ENCODE measurements around the gene CLMP.

GRCh38 chr11:123083623-123084029 is 111.4 kb downstream of the CLMP start:
- TF ChIP-seq CTCF (IDR thresholded peaks at IDR 0.05; ENCODE audit: poor library complexity, severe bottlenecking), result no peak
- no peak for TF ChIP-seq SMC3 (conservative IDR thresholded peaks at IDR 0.05; ENCODE audit: poor library complexity)
- no peak for TF ChIP-seq MXI1 (conservative IDR thresholded peaks at IDR 0.05; ENCODE audit: poor library complexity, severe bottlenecking)
- no peak for TF ChIP-seq EP300 (conservative IDR thresholded peaks at IDR 0.05; ENCODE audit: poor library complexity, severe bottlenecking)
- TF ChIP-seq RAD21 (conservative IDR thresholded peaks at IDR 0.05), result no peak
- TF ChIP-seq TAF1 (IDR thresholded peaks at IDR 0.05; ENCODE audit: low read depth), result no peak
- no peak for TF ChIP-seq POLR2AphosphoS5 (IDR thresholded peaks at IDR 0.05)
